ENCODE results near the gene GRIP1.
A peak's percentile ranks its signal among the peaks of the same experiment; 100 is the strongest.

GRIP1 gene

GRCh38 chr12:66692170-66692569 is 13.3 kb upstream of the GRIP1 start:
- DNase-seq (ENCODE audit: low read depth) = no peak

GRCh38 chr12:66688846-66689439 is 10.1 kb upstream of the GRIP1 start:
- DNase-seq (ENCODE audit: low read depth) = peak; percentile 23

GRCh38 chr12:66684222-66684621 is 5.3 kb upstream of the GRIP1 start:
- DNase-seq (ENCODE audit: low read depth) = no peak

GRCh38 chr12:66683822-66684221 is 4.9 kb upstream of the GRIP1 start:
- DNase-seq (ENCODE audit: low read depth) = no peak

- no peak for DNase-seq (ENCODE audit: low read depth)
These were observed 4.2 kb upstream of the GRIP1 start for GRCh38 chr12:66683073-66683472.

GRCh38 chr12:66679461-66680084 is 697 bp upstream of the GRIP1 start:
- DNase-seq (ENCODE audit: low read depth) = no peak

- DNase-seq (ENCODE audit: low read depth) = no peak
These were observed 2.6 kb downstream of the GRIP1 start for GRCh38 chr12:66676241-66676640.

GRCh38 chr12:66674495-66675122 is 4.3 kb downstream of the GRIP1 start:
- no peak for DNase-seq (ENCODE audit: low read depth)

GRCh38 chr12:66669541-66669940 is 9.3 kb downstream of the GRIP1 start:
- no peak for DNase-seq (ENCODE audit: low read depth)

- no peak for DNase-seq (ENCODE audit: low read depth)
These were observed 10.6 kb downstream of the GRIP1 start for GRCh38 chr12:66668311-66668710.

GRCh38 chr12:66667906-66668305 is 11.0 kb downstream of the GRIP1 start:
- no peak for DNase-seq (ENCODE audit: low read depth)

- DNase-seq (ENCODE audit: low read depth) = no peak
These were observed 12.4 kb downstream of the GRIP1 start for GRCh38 chr12:66666481-66666880.

GRCh38 chr12:66665435-66665985 is 13.4 kb downstream of the GRIP1 start:
- DNase-seq (ENCODE audit: low read depth) = peak; percentile 7

- DNase-seq (ENCODE audit: low read depth) = no peak
These were observed 14.8 kb downstream of the GRIP1 start for GRCh38 chr12:66664076-66664475.

- DNase-seq (ENCODE audit: low read depth) = no peak
These were observed 15.3 kb downstream of the GRIP1 start for GRCh38 chr12:66663611-66664010.

GRCh38 chr12:66662729-66663128 is 16.1 kb downstream of the GRIP1 start:
- peak; percentile 10 for DNase-seq (ENCODE audit: low read depth)

GRCh38 chr12:66662179-66662578 is 16.7 kb downstream of the GRIP1 start:
- DNase-seq (ENCODE audit: low read depth) = no peak

- DNase-seq (ENCODE audit: low read depth) = no peak
These were observed 17.5 kb downstream of the GRIP1 start for GRCh38 chr12:66661357-66661756.

GRCh38 chr12:66653796-66654195 is 25.1 kb downstream of the GRIP1 start:
- DNase-seq (ENCODE audit: low read depth) = no peak

GRCh38 chr12:66648033-66648735 is 30.7 kb downstream of the GRIP1 start:
- DNase-seq (ENCODE audit: low read depth) = peak; percentile 9

GRCh38 chr12:66647034-66647691 is 31.7 kb downstream of the GRIP1 start:
- peak; percentile 87 for DNase-seq (ENCODE audit: low read depth)

GRCh38 chr12:66644151-66644550 is 34.7 kb downstream of the GRIP1 start:
- DNase-seq (ENCODE audit: low read depth) = no peak

Data from EH (cell line).